ENCODE data around the gene ZNF568.
A peak's percentile ranks its signal among the peaks of the same experiment; 100 is the strongest.

Gene ZNF568

GRCh38 chr19:37007587-37008220 lies 91.6 kb downstream of the ZNF568 start:
- DNase-seq = peak; percentile 29

- no peak for DNase-seq
Observed at GRCh38 chr19:37009871-37010270, 93.7 kb downstream of the ZNF568 start.

DNA sequence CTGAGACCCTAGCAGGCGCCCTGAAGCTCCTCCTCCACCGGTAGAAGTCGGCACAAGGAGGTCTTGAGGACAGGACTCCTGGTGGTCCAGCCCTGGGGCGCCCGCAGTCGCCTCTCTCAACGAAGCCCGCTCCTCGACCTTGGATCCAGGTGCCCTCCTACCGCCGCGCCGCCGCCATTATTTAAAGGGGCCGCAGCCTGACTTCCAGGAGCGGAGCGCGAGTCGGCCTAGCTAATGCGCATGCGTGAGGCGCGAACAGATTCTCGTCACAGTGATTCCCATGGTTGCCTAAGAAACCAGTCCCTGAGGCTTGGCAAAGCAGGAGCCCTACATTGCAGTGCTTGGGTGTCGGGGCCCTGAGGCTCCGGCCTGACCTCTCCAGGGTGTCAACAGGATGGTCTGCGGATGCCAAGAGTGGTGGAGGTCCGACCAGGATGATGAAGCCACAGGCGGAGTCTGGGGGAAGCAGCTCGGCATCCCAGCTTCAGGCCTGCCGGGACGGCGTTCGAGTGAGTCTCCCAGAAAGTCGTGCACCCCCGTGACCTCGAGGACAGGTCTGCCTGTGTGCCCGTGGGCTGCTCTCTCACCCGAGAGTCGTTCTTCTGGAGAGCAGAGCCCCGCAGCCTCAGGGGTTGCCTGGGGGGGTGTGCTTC lies 96.1 kb downstream of the ZNF568 start:
- DNase-seq = no peak

GRCh38 chr19:37014456-37014855 lies 98.3 kb downstream of the ZNF568 start:
- no peak for DNase-seq

GRCh38 chr19:37045140-37045539 lies 129.0 kb downstream of the ZNF568 start:
- no peak for DNase-seq

Measured in CD4-positive, alpha-beta T cell treated with Interferon gamma for 1 hour (primary cell).